Endodermal cell (in vitro differentiated cells): ENCODE measurements around the gene RPL29. TPM values are rescaled to one million over a fixed set of nuclear protein-coding genes. Genes with fewer than 3 reads are reported as not detected.

Source experiments
- DNase-seq: peaks from one replicate; pipeline ENCODE4 v3.0.0-alpha.2; 2017
- H3K27ac ChIP-seq: 2 replicates; pipeline ENCODE4 v1.5.1; 2013; ENCODE audit warnings: mild to moderate bottlenecking, low read depth, low read length, moderate library complexity
- H3K27me3 ChIP-seq: 2 replicates; pipeline ENCODE4 v1.6.1; 2013; ENCODE audit warnings: mild to moderate bottlenecking, low read length, moderate library complexity; ENCODE audit not compliant: insufficient read depth, control insufficient read depth, poor library complexity, severe bottlenecking
- H3K36me3 ChIP-seq: 2 replicates; pipeline ENCODE4 v1.7.0; 2013; ENCODE audit warnings: mild to moderate bottlenecking, low read length, moderate library complexity; ENCODE audit not compliant: control insufficient read depth, insufficient read depth
- H3K4me1 ChIP-seq: one replicate; pipeline ENCODE4 v1.7.0; 2013; ENCODE audit warnings: low read length; ENCODE audit not compliant: control insufficient read depth, insufficient read depth
- H3K4me3 ChIP-seq: 2 replicates; pipeline ENCODE4 v1.5.1; 2013; ENCODE audit warnings: mild to moderate bottlenecking, low read length, moderate library complexity
- H3K9ac ChIP-seq: 2 replicates; pipeline ENCODE4 v1.6.1; 2013; ENCODE audit warnings: mild to moderate bottlenecking, low read length, moderate library complexity; ENCODE audit not compliant: poor library complexity, severe bottlenecking; ENCODE audit errors: extremely low read depth
- H3K9me3 ChIP-seq: 2 replicates; pipeline ENCODE4 v1.6.1; 2013; ENCODE audit warnings: mild to moderate bottlenecking, low read length, moderate library complexity; ENCODE audit not compliant: control insufficient read depth
- H3K27ac Mint-ChIP-seq: 2 replicates; pipeline ENCODE4 v1.8.0; 2020; ENCODE audit warnings: mixed read lengths
- H3K27me3 Mint-ChIP-seq: 2 replicates; pipeline ENCODE4 v1.8.0; 2021; ENCODE audit warnings: mild to moderate bottlenecking, mixed read lengths; ENCODE audit not compliant: insufficient read depth
- H3K36me3 Mint-ChIP-seq: 2 replicates; pipeline ENCODE4 v1.8.0; 2020; ENCODE audit warnings: low read depth, mixed read lengths
- H3K4me1 Mint-ChIP-seq: 2 replicates; pipeline ENCODE4 v1.8.0; 2020; ENCODE audit warnings: mixed read lengths
- H3K4me3 Mint-ChIP-seq: 2 replicates; pipeline ENCODE4 v1.8.0; 2020; ENCODE audit warnings: mild to moderate bottlenecking, moderate library complexity, mixed read lengths
- H3K9me3 Mint-ChIP-seq: 2 replicates; pipeline ENCODE4 v1.8.0; 2020; ENCODE audit warnings: mild to moderate bottlenecking, mixed read lengths
- WGBS, 2 experiments: methylation state at CpG; one replicate each; pipeline versions ENCODE4 v1.1.5 to v1.1.7; 2013; ENCODE audit warnings: missing lambda C conversion rate in 2 of 2, mixed read lengths in 1 of 2; ENCODE audit not compliant: insufficient coverage in 1 of 2, insufficient read length in 1 of 2; 5-methylcytosine and 5-hydroxymethylcytosine counted together
- total RNA-seq, 2 donors: library from RNA; stranded (reverse); fragmentation: NEBNext Ultra II Directional in 1 of 2; extraction: Animal tissue kit (Norgen Biotek cat#: 25700) in 1 of 2; gene quantifications; 2 replicates in 1 of 2; 3 replicates in 1 of 2; pipeline ENCODE4 v1.2.1, GENCODE V29; 2021
- TF ChIP-seq, protein P1 (sequence below): fragments of 200-600 bp; sonication (generic); conservative IDR thresholded peaks from 2 replicates; pipeline ENCODE4 v1.5.0; 2021; ENCODE audit warnings: antibody characterized with exemption, mild to moderate bottlenecking

RPL29 gene
- total RNA-seq, 2 donors from 2014 or later = 1,325 to 1,600 TPM

DNA sequence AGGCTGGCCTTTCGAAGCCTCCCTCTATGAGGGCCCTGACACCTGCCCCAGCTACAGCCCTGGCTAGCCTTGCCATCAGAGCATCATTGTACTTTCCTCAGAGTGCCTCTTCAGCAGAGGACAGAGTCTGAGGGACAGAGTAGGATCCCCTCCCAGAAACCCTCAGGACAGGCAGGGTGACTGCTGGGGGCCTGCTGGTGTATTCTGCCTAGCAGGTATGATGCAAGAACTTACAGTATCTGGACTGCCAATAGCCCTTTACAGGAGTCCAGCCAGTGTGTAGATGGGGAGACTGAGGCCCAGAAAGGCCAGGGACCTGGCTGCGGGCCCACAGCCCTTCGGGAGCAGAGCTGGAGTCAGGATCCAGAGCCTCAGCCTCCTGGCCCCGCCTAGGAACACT, 41.6 kb upstream of the RPL29 start:
- H3K9ac ChIP-seq = no peak overlapping the region
- Mint-ChIP-seq H3K9me3 (no peaks in the 10 kb centered on the region), H3K4me1 (peaks cover 6% of the 10 kb centered on the region), H3K36me3 (no peaks in the 10 kb centered on the region), H3K27me3 (no peaks in the 10 kb centered on the region), H3K27ac (no peak overlapping the region), H3K4me3 (no peak overlapping the region)
- 92 to 93% methylated on average over 4 of the region's 4 CpGs for WGBS, 2 experiments
- no peaks in the 10 kb centered on the region for H3K27me3 ChIP-seq
- no peaks in the 10 kb centered on the region for H3K36me3 ChIP-seq
- no peaks in the 10 kb centered on the region for H3K4me1 ChIP-seq
- TF ChIP-seq, protein P1, sequence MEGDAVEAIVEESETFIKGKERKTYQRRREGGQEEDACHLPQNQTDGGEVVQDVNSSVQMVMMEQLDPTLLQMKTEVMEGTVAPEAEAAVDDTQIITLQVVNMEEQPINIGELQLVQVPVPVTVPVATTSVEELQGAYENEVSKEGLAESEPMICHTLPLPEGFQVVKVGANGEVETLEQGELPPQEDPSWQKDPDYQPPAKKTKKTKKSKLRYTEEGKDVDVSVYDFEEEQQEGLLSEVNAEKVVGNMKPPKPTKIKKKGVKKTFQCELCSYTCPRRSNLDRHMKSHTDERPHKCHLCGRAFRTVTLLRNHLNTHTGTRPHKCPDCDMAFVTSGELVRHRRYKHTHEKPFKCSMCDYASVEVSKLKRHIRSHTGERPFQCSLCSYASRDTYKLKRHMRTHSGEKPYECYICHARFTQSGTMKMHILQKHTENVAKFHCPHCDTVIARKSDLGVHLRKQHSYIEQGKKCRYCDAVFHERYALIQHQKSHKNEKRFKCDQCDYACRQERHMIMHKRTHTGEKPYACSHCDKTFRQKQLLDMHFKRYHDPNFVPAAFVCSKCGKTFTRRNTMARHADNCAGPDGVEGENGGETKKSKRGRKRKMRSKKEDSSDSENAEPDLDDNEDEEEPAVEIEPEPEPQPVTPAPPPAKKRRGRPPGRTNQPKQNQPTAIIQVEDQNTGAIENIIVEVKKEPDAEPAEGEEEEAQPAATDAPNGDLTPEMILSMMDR = no peak
- DNase-seq = no peak
- H3K4me3 ChIP-seq = no peak overlapping the region
- H3K9me3 ChIP-seq = no peaks in the 10 kb centered on the region
- H3K27ac ChIP-seq = no peak overlapping the region

DNA sequence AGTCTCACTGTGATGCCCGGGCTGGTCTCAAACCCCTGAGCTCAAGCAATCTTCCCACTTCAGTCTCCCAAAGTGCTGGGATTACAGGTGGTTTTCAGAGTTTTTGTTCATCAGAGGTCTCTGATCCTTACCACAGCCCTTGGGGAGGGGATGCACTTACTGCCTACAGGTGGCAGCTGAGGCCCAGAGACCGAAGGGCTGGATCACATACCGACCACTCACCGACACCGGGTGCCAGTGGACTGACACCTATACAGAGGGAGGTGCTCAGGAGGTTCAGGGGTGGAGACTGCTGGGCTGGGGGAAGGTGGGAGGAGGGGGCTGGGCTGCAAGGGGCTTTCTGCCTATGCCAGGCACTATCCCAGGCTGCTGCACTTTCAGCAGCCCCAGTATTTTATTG, 41.1 kb upstream of the RPL29 start:
- Mint-ChIP-seq H3K4me3 (no peak overlapping the region), H3K27me3 (no peaks in the 10 kb centered on the region), H3K27ac (no peak overlapping the region), H3K36me3 (no peaks in the 10 kb centered on the region), H3K9me3 (no peaks in the 10 kb centered on the region), H3K4me1 (peaks cover 6% of the 10 kb centered on the region)
- WGBS, 2 experiments = 8 to 31% methylated on average over 4 to 5 of the region's 5 CpGs
- Histone ChIP-seq H3K36me3 (no peaks in the 10 kb centered on the region), H3K9me3 (no peaks in the 10 kb centered on the region), H3K4me3 (no peak overlapping the region), H3K9ac (no peak overlapping the region), H3K4me1 (no peaks in the 10 kb centered on the region), H3K27me3 (no peaks in the 10 kb centered on the region), H3K27ac (no peak overlapping the region)
- DNase-seq = peak; percentile 88
- TF ChIP-seq, protein P1 = peak; percentile 67

GRCh38 chr3:52036222-52036694, 40.6 kb upstream of the RPL29 start:
- TF ChIP-seq, protein P1 = no peak
- H3K4me3 Mint-ChIP-seq = no peak overlapping the region
- peaks cover 5% of the 10 kb centered on the region for H3K4me1 Mint-ChIP-seq
- Histone ChIP-seq H3K9ac (no peak overlapping the region), H3K36me3 (no peaks in the 10 kb centered on the region), H3K4me3 (no peak overlapping the region), H3K27ac (no peak overlapping the region), H3K27me3 (no peaks in the 10 kb centered on the region), H3K4me1 (no peaks in the 10 kb centered on the region), H3K9me3 (no peaks in the 10 kb centered on the region)
- no peaks in the 10 kb centered on the region for H3K27me3 Mint-ChIP-seq
- no peak for DNase-seq
- no peaks in the 10 kb centered on the region for H3K9me3 Mint-ChIP-seq
- no peaks in the 10 kb centered on the region for H3K36me3 Mint-ChIP-seq
- H3K27ac Mint-ChIP-seq = no peak overlapping the region
- 90 to 92% methylated on average over 2 to 5 of the region's 5 CpGs for WGBS, 2 experiments
